ENCODE data around the gene FAM168A.

FAM168A gene

DNA sequence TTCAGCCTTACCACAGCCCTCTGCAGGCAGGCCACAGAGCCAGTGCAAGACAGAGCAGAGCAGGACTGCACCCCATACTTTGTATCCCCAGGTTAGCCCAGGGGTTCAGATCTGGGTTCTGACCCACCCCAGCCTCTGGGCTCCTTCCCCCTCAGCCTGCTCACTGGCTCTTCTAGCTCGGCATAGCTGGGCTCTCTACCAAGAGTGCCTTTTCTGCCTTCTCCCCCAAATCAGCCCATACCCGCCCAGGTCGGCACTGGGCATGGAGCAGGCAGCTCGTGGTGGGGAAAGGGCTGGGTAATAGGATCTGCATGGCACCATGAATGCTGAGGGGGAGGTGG, 213.4 kb downstream of the FAM168A start:
- DNase-seq = no peak

DNA sequence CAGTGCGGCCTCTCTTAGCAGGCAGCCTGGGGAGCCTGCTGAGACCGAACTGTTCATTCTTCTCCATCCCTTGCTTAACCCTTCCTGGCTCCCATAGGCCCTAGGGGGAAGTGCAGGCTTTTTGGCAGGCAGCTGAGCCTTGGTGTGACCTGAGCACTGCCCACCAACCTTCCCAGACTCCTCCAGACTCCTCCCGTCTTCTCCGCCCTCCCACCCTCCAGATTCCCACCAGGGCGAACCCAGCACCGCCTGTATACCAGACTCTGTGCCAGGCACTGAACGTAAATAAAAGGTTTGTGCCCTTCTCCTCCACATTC, 213.8 kb downstream of the FAM168A start:
- DNase-seq = no peak

DNA sequence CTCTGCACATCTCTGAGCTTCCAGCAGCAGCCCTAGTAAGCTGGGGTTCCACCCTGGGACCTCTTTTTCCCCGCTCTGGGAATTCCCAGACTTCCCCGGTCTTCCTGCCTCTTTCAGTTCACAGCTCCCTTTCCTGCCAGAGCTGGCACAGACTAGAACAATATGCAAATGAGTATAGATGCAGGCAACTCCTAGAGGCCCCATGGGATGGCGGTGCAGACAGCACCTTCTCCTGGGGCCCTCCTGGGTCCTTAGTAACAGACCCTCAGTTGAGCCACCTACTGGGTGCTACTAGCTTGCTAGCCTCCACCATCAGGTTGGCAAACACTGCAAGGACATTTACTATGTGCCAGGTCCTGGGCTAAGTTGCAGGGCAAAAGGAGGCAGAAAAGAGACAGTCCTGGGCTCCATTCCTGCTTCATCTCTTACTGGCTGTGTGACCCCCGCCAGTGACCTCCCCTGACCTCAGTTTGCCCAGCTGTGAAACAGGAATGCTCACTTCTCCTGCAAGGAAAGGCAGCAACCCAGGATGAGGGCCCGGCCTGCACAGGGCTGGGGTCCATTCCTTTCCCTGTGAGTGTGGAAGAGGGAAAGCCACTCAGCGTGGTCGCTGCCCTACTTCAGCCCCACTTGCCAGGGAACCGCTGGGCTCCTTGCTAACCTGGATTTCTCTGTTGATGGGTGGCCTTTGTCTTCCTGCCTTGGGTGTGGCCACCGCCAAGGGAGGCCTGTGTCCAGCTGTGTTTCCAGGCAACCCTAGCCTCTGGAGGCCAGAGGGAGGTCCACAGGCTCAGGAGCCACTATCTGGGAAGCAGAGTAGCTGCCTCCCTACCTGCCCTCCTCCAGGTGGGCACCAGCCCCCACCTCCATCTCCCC, 214.4 kb downstream of the FAM168A start:
- DNase-seq = no peak

DNA sequence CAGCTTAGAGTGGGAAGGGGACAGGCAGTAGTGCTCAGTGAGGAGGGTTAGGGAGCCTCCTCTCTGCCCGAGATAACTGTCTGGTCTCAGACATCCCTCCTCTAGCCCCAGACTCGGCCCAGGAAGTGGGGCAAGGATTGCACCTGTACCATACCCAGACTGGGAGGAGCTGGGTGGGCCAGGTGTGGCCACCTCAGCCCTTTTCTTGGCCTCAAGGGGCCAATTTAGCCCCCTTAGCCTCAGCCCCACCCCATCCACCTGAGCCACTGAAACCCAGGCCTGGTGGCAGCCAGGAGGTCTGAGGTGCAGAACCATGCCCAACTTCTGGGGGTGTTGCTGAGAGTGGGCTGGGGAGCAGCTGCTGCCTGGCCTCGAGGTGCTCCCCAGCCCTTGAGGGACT, 215.2 kb downstream of the FAM168A start:
- DNase-seq = no peak

DNA sequence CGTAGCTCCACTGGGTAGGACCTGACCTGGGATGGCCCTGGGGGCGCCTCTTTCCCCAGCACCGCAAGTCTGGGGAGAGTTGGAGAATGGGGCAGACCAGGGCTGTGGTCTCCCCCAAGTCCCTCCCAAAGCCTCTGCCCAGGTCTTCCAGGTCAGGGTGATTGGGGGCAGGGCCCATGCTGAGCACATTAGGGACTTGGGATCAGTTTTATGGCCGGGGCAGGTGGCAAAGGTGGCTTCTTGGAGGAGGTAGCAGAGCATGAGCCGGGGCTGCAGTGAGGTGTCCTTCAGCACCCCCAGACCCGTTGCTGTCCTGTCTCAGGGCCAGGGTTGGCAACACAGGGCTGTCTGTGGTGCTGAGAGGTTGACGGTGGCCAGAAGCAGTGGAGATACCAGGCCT, 215.7 kb downstream of the FAM168A start:
- DNase-seq = no peak

DNA sequence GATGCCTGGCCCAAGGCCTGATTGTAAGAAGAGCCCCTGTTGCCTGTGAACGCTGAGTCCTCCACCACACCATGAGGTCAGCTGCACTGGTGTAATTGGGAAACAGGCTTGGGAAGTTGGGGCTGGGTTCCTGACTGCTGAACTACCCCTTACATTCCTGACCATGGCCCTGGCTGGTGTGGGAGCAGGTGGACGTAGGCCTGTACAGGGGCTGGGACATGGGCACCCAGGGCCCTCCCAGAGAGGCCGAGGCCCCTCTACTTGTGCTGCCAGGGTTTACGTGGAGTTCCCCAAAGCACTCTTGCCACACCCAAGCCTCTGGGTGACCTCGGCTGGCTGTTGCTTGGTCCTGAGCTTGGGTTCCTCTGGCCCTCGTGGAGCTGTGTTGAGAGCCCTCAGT, 216.3 kb downstream of the FAM168A start:
- no peak for DNase-seq

DNA sequence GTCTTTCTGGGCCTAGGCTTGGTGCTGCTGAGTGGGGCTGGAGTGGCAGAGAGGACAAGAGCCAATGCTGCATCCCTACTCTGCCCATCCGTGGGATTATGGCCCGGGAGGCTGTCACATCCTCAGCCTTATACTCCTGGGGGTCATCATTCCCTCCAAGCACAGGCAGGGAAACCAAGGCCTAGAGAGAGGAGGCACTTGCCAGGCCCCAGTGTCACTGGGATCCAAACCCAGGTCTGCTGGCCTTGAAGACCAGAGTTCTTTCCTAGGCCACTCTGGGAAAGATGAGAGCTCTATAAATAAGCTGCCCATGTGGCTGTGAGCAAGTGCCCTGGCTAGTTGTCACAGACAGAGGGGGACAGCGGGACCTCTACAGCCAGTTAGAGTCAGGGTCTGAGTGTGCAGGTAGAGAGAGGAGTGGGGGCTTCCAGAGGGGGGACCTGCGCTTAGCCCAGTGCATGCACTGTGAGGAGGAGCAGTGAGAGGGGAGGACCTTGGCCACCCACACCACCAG, 217.0 kb downstream of the FAM168A start:
- DNase-seq = no peak

DNA sequence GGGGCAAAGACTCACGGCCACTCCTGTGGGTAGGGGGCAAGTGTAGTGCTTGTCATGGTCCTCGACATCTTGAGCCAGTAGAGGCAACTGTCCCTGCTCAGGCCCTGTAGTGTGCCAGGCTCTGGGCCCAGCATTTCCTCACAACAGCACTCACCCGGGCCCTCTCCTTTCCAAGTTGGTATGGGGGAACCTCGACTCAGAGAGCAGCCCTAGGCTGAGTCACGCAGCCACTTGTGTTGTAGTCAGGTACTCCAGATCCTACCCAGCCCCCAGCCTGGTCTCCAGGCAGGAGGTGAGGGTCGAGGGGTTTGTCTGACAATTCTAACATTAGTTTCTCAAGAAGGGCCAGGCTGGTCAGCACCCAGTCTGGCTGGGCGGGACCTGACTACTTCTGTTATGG, 217.6 kb downstream of the FAM168A start:
- no peak for DNase-seq

DNA sequence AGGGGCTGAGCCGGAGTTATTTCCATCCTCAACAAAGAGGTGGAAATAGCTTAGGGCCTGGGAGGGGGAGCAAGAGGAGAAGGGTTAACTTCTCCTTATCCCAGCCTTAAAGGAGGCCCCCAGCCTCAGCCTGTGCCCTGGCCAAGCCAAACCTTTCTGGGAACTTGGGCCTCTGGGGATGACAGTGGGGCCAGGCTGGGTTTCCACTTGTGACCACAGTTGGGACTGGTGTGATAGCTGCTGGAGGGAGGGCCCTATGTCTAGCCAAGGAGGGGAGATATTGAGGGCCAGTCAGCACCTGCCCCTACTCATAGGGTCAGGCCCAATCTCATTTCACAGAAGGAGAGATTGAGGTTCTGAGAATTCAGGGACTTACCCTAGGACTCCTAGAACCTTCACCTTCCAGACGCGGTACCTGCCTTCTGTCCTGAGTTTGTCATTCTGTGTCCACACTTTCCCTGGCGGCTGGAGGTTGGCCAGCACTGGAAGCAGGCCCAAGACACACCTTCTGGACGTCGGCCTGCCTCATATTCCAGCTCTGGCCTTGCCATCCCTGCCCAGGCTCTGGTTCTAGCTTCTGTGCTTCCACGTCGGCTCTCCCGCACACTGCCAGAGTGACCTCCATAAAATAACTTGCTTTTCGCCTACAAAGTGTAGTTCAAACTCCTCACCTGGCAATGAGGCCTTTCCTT, 218.6 kb downstream of the FAM168A start:
- DNase-seq = no peak

DNA sequence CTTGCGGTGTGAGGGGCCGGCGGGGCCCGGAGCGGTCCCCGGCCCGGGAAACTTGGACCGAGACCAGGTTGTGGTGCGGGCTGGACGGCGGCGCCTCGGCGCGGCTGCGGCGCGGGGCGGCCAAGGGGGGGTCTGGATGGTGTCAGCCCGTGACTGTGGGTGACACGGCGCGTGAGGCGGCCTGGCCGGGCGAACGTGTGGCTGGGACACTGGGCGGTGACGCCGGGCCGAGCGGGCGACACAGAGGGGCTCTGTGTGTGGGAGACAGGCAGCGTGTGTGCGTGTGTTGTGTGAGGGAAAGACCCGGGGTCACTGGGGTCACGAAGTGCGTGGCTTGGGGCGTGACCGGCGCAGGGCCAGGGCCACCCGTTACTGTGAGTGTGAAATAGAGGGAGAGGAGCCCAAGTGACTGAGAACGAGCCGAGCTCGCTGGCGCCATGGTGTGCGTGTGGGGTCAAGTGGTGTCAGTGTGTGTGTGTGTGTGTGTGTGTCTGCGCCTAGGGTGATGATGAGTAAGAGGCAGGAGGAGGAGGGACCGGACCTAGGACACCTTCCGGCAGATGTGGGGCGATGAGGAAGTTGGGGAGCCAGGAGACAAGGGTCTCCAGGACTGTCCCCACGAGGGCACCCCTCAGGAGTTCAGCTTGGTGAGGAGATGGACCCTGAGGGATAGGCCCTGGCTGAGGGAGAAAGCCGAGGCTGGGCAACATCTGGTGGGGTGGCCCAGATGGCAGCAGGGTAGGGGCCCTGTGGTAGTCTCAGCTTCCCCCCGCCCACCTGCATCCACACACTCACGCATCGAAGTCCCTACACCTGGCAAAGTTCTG, 220.9 kb downstream of the FAM168A start:
- peak; percentile 67 for DNase-seq

DNA sequence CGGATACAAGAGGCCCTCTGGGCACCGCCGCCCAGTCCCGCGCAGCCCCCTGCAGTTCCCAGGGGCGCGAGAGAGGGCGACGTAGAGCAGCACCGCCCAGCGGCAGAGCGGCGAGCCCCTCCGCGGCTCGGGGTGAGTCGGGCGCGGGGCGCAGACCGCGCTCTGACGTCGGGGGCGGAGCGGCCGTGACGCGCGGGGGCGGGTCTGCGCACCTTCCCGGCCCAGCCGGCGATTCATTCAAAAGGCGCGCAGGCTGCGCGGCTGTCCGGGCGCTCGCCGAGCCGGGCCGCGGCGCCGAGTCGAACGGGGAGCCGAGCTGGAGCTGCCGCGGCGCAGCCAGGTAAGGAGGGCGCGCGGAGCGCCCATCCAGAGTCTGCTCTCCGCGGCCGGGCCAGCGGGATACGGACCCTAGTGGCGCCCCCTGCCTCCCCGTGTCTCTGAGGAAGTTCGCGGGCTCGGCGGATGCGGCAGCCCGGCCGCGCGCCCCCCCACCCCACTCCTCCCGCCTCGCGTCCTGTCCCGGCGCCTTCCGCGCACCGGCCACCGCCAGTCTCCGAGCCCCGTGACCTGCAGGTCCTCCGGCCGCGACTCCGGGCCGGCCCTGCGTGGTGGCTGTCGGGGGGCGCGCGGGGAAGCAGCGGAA, 221.6 kb downstream of the FAM168A start, which contains the start of gene RELT:
Gene RELT (plus strand): TSS at position 240 of the 643 bp plus-strand sequence. CDS start 12,738 bp downstream, outside the sequence.
- DNase-seq = peak; percentile 92

DNA sequence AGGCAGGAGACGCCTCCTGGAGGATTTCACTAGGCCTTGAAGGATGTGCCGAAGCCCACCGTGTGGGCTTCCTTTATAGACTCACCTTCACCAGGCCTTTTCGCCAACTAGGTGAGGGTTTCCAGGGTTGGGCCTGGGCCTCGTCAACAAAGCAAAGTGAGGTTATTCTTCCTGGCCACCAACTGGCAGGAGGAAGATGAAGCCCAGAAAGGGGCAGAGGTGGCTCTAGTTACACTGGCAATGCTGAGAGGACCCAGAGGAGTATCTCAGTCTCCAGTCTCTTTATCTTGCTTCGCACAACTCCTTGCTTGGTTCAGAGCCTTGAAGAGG, 222.1 kb downstream of the FAM168A start:
- no peak for DNase-seq

DNA sequence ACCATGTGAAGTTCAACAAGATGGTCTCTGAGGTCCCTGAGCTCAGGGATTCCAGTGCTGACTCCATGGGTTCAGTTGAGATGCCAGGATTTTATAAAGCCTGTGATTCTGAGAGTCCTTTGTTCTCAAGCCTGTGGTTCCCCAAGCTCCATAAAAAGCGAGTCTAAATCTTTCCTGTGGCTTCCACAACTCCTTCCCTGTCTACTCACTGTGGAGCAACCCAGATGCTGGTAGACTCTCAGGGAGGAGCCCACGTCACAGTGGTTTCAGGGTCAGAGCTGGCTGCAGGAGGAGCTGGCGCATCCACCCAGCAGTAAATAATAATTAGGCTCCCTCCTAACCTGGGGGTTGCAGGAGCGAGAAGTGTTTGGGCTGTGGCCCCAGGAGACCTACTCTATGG, 223.8 kb downstream of the FAM168A start:
- DNase-seq = no peak

DNA sequence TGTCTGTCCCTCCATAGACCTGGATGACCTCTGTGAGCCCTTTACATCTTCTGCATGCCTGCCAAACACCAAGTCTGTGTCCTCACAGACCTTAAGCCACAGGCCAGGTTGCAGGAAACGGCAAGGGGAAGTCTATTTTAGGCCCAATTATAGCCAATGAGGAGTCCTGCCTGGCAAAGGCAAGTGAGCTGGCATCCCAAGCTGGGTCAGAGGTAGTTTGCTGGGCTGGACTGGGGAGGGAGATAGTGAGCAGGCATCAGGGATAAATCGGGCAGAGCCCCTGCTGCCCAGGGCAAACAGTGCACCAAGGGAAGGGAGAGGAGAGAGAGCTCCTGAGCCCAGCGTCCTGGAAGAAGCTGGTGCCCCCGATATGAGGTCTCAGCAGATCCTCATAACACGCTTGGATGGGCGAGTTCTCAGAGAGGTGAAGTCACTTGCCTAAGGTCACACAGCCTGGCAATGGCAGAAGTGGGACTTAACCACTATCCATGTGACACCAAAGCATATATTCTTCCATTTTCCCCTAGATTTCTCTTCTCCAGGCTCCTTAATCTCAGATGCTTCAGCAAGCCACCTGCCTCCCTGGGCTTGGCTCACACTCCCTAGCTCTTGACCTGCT, 225.4 kb downstream of the FAM168A start:
- no peak for DNase-seq

DNA sequence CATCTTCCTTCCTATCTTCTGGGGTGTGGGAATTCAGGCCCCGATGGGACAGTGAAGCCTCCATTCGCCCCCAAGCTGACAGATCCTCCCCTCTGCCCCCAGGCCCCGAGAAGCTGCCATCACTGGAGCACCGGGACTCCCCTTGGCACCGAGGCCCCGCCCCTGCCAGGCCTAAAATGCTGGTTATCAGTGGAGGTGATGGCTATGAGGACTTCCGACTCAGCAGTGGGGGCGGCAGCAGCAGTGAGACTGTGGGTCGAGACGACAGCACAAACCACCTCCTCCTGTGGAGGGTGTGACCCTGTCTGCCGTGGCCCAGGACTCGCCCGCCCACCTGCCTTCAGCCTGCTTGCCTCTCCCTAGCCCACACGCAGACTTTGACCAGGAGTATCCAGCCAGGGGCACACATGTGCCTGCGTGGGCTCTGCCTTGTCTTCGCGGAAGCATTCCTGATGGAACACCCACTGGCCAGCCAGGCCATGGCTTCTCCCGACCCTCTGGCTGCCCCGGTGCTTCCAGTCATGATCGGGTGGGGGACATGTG, 230.4 kb downstream of the FAM168A start:
- DNase-seq = no peak

DNA sequence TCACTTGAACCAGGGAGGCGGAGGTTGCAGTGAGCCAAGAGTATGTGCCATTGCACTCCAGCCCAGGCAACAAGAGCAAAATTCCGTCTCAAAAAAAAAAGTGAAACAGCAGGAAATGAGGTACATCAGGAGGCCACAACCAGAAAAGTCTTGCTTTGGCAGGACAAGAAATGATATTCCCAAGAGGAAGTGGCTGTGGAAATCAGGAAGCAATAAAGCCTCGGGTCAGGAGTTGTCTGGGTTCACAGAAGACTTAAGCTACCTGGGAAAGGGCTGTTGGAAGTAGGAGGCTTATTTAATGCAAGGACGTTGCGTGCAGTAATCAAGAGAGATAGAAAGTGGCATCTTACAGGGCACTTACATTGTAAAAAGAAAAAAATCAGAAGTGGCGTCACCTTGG, 231.0 kb downstream of the FAM168A start:
- DNase-seq = no peak

DNA sequence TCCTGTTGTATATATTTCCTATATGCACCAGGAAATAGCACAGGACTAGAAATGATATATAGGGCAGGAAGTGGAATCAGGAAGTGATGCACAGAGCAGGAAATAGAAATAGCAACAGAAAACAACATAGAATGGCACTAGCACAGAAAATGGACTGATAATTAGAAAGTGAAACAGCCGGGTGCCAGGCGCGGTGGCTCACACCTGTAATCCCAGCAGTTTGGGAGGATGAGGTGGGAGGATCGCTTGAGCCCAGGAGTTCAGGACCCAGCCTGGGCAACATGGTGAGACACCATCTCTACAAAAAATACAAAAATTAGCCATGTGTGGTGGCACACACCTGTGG, 231.7 kb downstream of the FAM168A start:
- no peak for DNase-seq

DNA sequence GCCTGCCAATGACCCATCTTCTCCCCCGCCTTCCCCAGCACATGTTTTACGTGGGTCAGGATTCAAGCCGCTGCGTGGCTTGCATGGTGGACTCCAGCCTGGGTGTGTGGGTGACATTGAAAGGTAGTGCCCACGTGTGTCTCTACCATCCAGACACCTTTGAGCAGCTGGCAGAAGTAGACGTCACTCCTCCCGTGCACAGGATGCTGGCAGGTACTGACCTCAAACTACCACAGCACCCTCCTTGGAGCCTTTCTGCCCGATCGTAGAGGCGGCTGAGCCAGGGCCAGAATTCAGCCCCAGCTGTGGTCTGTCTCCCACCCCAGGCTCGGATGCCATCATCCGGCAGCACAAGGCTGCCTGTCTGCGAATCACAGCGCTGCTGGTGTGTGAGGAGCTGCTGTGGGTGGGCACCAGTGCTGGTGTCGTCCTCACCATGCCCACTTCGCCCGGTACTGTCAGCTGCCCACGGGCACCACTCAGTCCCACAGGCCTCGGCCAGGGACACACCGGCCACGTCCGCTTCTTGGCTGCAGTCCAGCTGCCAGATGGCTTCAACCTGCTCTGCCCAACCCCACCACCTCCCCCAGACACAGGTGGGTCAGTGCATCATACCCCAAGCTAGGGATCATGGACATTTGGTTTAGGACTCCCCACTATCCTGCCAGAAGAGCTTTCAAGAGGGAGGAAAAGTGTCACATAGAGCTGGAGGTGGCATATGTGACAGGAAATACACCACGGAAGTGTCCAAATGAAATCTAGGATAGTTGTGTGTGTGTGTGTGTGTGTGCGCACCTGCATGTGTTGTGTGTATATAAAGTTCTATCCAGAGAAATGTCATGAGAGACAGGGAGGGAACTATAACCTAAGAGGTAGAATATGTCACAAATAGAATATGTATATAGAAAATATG, 232.3 kb downstream of the FAM168A start:
- DNase-seq = no peak

DNA sequence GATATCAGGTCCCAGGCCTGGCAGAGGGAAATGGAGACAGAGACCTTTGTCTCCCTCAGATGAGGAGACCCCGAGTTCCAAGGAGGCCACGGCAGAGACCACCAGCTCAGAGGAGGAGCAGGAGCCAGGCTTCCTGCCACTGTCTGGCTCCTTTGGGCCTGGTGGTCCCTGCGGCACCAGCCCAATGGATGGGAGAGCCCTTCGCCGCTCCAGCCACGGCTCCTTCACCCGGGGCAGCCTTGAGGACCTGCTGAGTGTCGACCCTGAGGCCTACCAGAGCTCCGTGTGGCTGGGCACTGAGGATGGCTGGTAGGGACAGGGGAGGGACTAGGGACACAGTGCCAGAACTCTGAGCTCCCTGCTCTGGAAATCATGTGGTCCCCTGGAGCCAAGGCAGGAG, 234.8 kb downstream of the FAM168A start:
- DNase-seq = no peak

DNA sequence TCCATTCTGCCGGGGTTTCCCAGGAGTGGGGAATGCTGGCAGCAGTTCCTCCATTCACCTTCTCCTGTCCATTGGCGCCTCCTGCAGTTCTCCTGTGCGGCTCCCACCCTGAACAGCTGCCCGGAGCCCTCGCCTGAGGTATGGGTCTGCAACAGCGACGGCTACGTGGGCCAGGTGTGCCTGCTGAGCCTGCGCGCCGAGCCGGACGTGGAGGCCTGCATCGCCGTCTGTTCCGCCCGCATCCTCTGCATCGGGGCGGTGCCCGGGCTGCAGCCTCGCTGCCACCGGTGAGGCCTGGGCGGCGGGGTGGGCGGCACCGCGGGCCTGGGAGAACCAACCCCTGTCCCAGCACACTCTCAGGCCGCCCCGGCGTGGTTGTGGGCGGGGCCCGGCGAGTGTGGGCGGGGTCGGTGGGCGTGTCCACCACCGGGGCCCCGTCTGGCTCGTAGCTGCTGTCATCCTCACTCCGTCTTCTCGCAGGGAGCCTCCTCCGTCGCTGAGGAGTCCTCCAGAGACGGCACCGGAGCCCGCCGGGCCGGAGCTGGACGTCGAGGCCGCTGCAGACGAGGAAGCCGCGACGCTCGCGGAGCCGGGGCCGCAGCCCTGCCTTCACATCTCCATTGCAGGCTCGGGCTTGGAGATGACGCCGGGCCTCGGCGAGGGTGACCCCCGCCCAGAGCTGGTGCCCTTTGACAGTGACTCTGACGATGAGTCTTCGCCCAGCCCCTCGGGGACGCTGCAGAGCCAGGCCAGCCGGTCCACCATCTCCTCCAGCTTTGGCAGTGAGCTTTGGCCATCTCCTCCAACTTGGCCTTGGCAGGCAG, 235.7 kb downstream of the FAM168A start:
- DNase-seq = no peak
